OCI-LY7 (cell line): ENCODE results near the gene ARHGAP24.

Experiments used
- CTCF ChIP-seq: fragments of 200-600 bp; sonication (generic); conservative IDR thresholded peaks from 2 replicates; pipeline ENCODE4 v1.5.1; 2014; ENCODE audit warnings: mild to moderate bottlenecking, antibody characterized with exemption, low read length, moderate library complexity, mixed read lengths
- EZH2phosphoT487 ChIP-seq: fragments of 200-600 bp; sonication (generic); IDR thresholded peaks from 2 replicates; pipeline ENCODE4 v1.6.1; 2018; ENCODE audit warnings: low read depth, borderline replicate concordance, mild to moderate bottlenecking, mixed run types, antibody characterized with exemption, low read length, moderate library complexity, mixed read lengths

GRCh38 chr4:85737254-85737653, 262.3 kb downstream of the ARHGAP24 start:
- TF ChIP-seq CTCF, result no peak
- no peak for TF ChIP-seq EZH2phosphoT487
